ENCODE results near the gene HGF.

Gene HGF

DNA sequence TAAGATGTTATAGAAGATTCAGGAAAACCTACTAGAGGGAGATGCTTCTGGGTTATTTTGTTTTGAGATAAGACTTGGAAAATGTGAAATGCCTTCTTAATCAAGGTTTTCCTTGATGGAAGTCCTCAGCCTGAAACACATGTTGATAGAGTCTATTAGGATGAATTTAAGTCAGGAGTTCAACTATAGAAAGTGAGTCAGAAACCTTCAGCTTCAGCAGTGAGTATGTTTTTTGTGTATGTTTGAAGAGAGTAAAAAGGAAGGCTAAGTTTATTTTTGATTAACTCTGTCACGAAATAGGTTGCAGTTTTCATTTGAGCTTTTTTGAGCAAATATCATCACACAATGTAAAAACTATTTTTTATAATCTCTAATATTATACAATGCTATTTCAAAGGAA, 114.6 kb downstream of the HGF start:
- DNase-seq (ENCODE audit: low read depth), result no peak
- no peak for TF ChIP-seq CTCF (IDR thresholded peaks at IDR 0.05; ENCODE audit: control insufficient read depth, insufficient read depth, low read depth, low read length, missing control alignments)
- H3K4me3 ChIP-seq (ENCODE audit: control insufficient read depth, low read depth, low read length), result no peak overlapping the region

GRCh38 chr7:81652225-81652624, 117.6 kb downstream of the HGF start:
- no peak for DNase-seq (ENCODE audit: low read depth)
- H3K4me3 ChIP-seq (ENCODE audit: control insufficient read depth, low read depth, low read length), result no peak overlapping the region
- no peak for TF ChIP-seq CTCF (IDR thresholded peaks at IDR 0.05; ENCODE audit: control insufficient read depth, insufficient read depth, low read depth, low read length, missing control alignments)
